Ishikawa (cell line): ENCODE data around the gene BABAM2.

Experiments
- CREB1 ChIP-seq: IDR thresholded peaks from 2 replicates; pipeline ENCODE4 v1.6.1; 2012; ENCODE audit warnings: low read depth
- EP300 ChIP-seq: IDR thresholded peaks from 2 replicates; pipeline ENCODE4 v1.6.1; 2012; ENCODE audit warnings: borderline replicate concordance
- TAF1 ChIP-seq: IDR thresholded peaks from 2 replicates; pipeline ENCODE4 v1.6.1; 2012; ENCODE audit warnings: low read depth, mild to moderate bottlenecking
- TEAD4 ChIP-seq: IDR thresholded peaks from 2 replicates; pipeline ENCODE4 v1.6.1; 2012
- TF ChIP-seq, protein P1 (sequence below): IDR thresholded peaks from 2 replicates; pipeline ENCODE4 v1.6.1; 2012
- TF ChIP-seq, protein P2 (sequence below): IDR thresholded peaks from 2 replicates; pipeline ENCODE4 v1.6.1; 2012

DNA sequence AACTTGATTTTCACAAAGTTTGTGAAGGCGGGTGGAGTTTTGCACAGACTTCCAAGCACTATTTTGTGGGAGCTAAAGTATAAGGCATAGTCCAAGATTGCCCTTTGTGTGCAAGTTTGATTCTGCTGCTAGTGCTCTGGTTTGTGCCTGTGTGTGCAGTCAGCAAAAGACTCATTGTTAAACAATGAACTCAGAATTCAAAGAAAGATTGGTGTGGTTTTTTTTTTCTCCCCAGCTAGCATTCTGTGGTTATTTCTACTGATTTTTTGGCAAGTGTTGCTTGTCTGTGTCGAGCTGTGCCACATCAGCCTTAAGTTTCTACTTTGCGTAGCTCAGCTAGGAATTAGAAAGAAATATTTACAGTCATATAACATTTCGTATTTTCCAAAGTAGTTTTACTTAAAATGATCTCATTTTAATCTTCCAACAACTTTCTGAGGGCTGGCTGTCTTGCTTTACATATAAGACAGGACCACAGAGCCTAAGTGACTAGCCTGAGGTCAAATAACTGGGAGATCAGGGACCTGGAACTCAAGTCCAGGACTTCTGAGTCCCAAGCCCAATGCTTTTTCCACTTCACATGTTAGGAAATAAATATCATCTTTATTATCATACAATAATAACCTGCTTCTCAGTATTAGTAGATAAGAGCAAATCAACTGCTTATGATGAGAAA lies 69.8 kb downstream of the BABAM2 start:
- TF ChIP-seq CREB1: no peak
- no peak for TF ChIP-seq EP300
- TF ChIP-seq, protein P1, sequence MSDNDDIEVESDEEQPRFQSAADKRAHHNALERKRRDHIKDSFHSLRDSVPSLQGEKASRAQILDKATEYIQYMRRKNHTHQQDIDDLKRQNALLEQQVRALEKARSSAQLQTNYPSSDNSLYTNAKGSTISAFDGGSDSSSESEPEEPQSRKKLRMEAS: no peak
- TF ChIP-seq, protein P2, sequence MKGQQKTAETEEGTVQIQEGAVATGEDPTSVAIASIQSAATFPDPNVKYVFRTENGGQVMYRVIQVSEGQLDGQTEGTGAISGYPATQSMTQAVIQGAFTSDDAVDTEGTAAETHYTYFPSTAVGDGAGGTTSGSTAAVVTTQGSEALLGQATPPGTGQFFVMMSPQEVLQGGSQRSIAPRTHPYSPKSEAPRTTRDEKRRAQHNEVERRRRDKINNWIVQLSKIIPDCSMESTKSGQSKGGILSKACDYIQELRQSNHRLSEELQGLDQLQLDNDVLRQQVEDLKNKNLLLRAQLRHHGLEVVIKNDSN: no peak
- no peak for TF ChIP-seq TEAD4
- TF ChIP-seq TAF1: no peak
